ENCODE measurements around the gene MLXIPL. TPM values are rescaled to one million over a fixed set of nuclear protein-coding genes. Genes with fewer than 3 reads are reported as not detected.

The MLXIPL gene
- total RNA-seq, 2 experiments from 2014 or later: not detected

DNA sequence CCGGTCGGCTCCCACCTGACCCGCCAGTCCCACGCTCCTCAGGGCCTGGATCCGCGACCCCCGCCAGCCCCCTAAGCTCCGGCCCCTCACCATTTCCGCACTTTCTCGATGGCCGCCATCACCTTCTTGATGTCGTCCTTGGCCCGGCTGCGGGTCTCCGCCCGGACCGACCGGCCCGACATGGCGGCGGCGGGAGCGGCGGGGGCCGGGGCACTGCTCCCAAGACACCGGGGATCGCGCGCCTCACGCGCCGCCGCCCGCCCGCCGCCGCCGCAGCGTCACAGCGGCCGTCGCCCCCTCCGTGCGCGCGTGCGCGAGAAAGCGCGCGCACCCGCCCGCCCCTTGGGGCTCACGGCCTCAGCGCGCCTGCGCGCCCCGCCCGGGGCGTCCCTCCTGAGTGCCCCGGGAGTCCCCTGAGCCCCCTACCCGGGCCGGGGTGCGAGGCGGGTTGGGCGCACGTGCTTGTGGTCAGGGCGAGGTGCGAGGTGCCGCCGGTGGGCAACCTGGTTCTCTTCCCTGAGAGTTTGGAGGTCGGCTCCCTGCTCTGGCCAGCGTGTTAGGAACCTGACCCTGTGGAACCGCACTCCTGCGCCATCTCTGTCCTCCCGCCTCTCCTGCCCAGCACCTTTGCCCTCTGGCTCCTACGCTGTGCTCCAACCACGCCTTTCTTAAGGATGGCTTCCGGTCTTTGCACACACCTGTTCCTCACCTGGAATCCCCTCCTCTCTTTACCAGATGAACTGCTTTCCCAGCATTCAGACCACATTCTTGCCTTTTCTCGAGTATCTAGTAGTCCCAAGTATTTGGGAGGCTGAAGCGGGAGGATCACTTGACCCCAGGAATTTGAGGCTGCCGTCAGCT, 66.7 kb downstream of the MLXIPL start, which contains the start of gene BCL7B:
TSS of gene BCL7B (minus strand) at position 294 of the 861 bp plus-strand sequence. CDS start at position 182, 112 bp downstream.
- H3K79me2 ChIP-seq (ENCODE audit: insufficient read depth, low read depth, low read length): peaks cover 36% of the 10 kb centered on the region
- CTCF ChIA-PET (ENCODE audit: unreplicated experiment): no interaction called here
- TSS peak; percentile 78 for BruUV-seq (replicated peaks)
- H3K27ac ChIP-seq (ENCODE audit: low read depth, low read length, poor library complexity, severe bottlenecking): peak within 1 kb of the TSS; percentile 85
- POLR2A ChIA-PET: interaction anchor here (0.5 to 1.9 kb wide), 5 partner anchors 30 to 1100 kb away, joined by 3 to 9 read pairs (median 4); partner anchors contain the start of genes BAZ1B and GTF2I
- peak; percentile 86 for DNase-seq (ENCODE audit: low spot score)
- H2AFZ ChIP-seq (ENCODE audit: low read length): peak within 1 kb of the TSS; percentile 66
- peaks cover 25% of the 10 kb centered on the region for H3K36me3 ChIP-seq (ENCODE audit: insufficient read depth, low read length)
- TF ChIP-seq EZH2phosphoT487 (IDR thresholded peaks at IDR 0.05; ENCODE audit: borderline replicate concordance, low read depth, low read length): no peak
- TF ChIP-seq, protein P1, sequence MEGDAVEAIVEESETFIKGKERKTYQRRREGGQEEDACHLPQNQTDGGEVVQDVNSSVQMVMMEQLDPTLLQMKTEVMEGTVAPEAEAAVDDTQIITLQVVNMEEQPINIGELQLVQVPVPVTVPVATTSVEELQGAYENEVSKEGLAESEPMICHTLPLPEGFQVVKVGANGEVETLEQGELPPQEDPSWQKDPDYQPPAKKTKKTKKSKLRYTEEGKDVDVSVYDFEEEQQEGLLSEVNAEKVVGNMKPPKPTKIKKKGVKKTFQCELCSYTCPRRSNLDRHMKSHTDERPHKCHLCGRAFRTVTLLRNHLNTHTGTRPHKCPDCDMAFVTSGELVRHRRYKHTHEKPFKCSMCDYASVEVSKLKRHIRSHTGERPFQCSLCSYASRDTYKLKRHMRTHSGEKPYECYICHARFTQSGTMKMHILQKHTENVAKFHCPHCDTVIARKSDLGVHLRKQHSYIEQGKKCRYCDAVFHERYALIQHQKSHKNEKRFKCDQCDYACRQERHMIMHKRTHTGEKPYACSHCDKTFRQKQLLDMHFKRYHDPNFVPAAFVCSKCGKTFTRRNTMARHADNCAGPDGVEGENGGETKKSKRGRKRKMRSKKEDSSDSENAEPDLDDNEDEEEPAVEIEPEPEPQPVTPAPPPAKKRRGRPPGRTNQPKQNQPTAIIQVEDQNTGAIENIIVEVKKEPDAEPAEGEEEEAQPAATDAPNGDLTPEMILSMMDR (conservative IDR thresholded peaks at IDR 0.05; ENCODE audit: low read length): no peak
- H3K4me1 ChIP-seq (ENCODE audit: insufficient read depth, low read length, poor library complexity, severe bottlenecking): peaks cover 19% of the 10 kb centered on the region
- peak within 1 kb of the TSS; percentile 91 for H3K4me3 ChIP-seq (ENCODE audit: low read depth, low read length, poor library complexity, severe bottlenecking)
- no peaks in the 10 kb centered on the region for H3K9me2 ChIP-seq (ENCODE audit: insufficient read depth, low read length)
- intact Hi-C loops (cut with micrococcal nuclease; ENCODE audit: unreplicated experiment): loop anchor here (1.0 kb wide), 3 partner anchors 21 to 35 kb away; partner anchors contain the start of genes BAZ1B and TBL2
- no peaks in the 10 kb centered on the region for H3K9me3 ChIP-seq (ENCODE audit: low read length)
- H3K4me2 ChIP-seq (ENCODE audit: low read length): peak within 1 kb of the TSS; percentile 99
- H4K20me1 ChIP-seq (ENCODE audit: insufficient read depth, low read length): peaks cover 6% of the 10 kb centered on the region; the same call in 1 of the 2 replicates

DNA sequence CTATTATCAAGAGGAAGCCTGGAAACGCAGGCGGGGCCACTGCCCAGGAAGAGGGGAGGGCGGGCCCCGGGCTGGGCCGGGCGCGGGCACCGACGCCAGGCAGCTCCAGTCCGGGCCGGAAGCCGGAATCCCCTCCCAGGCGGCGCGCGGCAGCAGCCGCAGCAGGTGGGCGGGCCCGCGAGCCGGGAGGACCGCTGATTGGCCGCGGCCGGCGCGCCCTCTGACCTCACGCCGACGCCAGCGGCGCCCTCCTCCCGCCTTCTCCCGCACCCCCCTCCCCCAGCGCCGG, 67.3 kb downstream of the MLXIPL start:
- H4K20me1 ChIP-seq (ENCODE audit: insufficient read depth, low read length): peaks cover 6% of the 10 kb centered on the region; the same call in 1 of the 2 replicates
- DNase-seq (ENCODE audit: low spot score): peak; percentile 93
- peak overlapping the region; percentile 99 for H3K4me2 ChIP-seq (ENCODE audit: low read length)
- H3K36me3 ChIP-seq (ENCODE audit: insufficient read depth, low read length): peaks cover 30% of the 10 kb centered on the region
- no peak for TF ChIP-seq EZH2phosphoT487 (IDR thresholded peaks at IDR 0.05; ENCODE audit: borderline replicate concordance, low read depth, low read length)
- TF ChIP-seq, protein P1 (conservative IDR thresholded peaks at IDR 0.05; ENCODE audit: low read length): no peak
- intact Hi-C loops (cut with micrococcal nuclease; ENCODE audit: unreplicated experiment): loop anchor here (1.0 kb wide), 3 partner anchors 21 to 35 kb away; partner anchors contain the start of genes BAZ1B and TBL2
- peak overlapping the region; percentile 85 for H3K27ac ChIP-seq (ENCODE audit: low read depth, low read length, poor library complexity, severe bottlenecking)
- ChIA-PET POLR2A (interaction anchor here (0.6 to 1.4 kb wide), 4 partner anchors 10 to 739 kb away, joined by 3 to 7 read pairs (median 4); partner anchors contain the start of gene BAZ1B), CTCF (ENCODE audit: unreplicated experiment) (no interaction called here)
- H2AFZ ChIP-seq (ENCODE audit: low read length): no peak overlapping the region; the same call in 1 of the 2 replicates
- peaks cover 19% of the 10 kb centered on the region for H3K4me1 ChIP-seq (ENCODE audit: insufficient read depth, low read length, poor library complexity, severe bottlenecking)
- no TSS peak for BruUV-seq (replicated peaks)
- no peaks in the 10 kb centered on the region for H3K9me3 ChIP-seq (ENCODE audit: low read length)
- peaks cover 36% of the 10 kb centered on the region for H3K79me2 ChIP-seq (ENCODE audit: insufficient read depth, low read depth, low read length)
- peak overlapping the region; percentile 91 for H3K4me3 ChIP-seq (ENCODE audit: low read depth, low read length, poor library complexity, severe bottlenecking)
- H3K9me2 ChIP-seq (ENCODE audit: insufficient read depth, low read length): no peaks in the 10 kb centered on the region
